Fibroblast of lung (primary cell): ENCODE measurements around the gene NDUFS3.

ENCODE experiments used
- CTCF ChIP-seq, 2 donors: IDR thresholded peaks in 1 of 2; conservative IDR thresholded peaks in 1 of 2; 1 replicate in 1 of 2; 2 replicates in 1 of 2; pipeline ENCODE4 v1.5.1; 2011 to 2012; ENCODE audit warnings: low read length in 2 of 2, control low read depth in 1 of 2, inconsistent platforms in 1 of 2, low read depth in 1 of 2, mild to moderate bottlenecking in 1 of 2
- EZH2 ChIP-seq: IDR thresholded peaks from 2 replicates; pipeline ENCODE4 v1.5.1; 2012; ENCODE audit warnings: low read length, control low read depth, mild to moderate bottlenecking; ENCODE audit errors: missing control alignments

GRCh38 chr11:47595029-47595428, 16.2 kb downstream of the NDUFS3 start:
- TF ChIP-seq CTCF (conservative IDR thresholded peaks at IDR 0.05 in 1 of 2, IDR thresholded peaks at IDR 0.05 in 1 of 2; ENCODE audit: low read depth in 1 of 2, low read length in 2 of 2) (no peak), EZH2 (no peak)
